Liver (tissue), 9 donors: Measurements from ENCODE around the gene USP2. TPM values are rescaled to one million over a fixed set of nuclear protein-coding genes. Genes with fewer than 3 reads are reported as not detected.

ENCODE experiments used
- DNase-seq: peaks from one replicate; pipeline ENCODE4 v3.0.0-alpha.2; 2017; ENCODE audit warnings: low spot score
- H3K27ac ChIP-seq, 2 donors: one replicate each; pipeline ENCODE4 v1.7.0; 2013; ENCODE audit warnings: inconsistent platforms in 2 of 2, low read length in 2 of 2, control low read depth in 1 of 2, low read depth in 1 of 2, mild to moderate bottlenecking in 1 of 2
- H3K27me3 ChIP-seq, 4 donors: one replicate each; pipeline versions ENCODE4 v1.6.1 to v1.7.0; 2013; ENCODE audit warnings: low read length in 3 of 4, inconsistent platforms in 1 of 4, mild to moderate bottlenecking in 1 of 4, moderate library complexity in 1 of 4; ENCODE audit not compliant: control insufficient read depth in 4 of 4, insufficient read depth in 4 of 4
- H3K36me3 ChIP-seq, 4 donors: one replicate each; pipeline versions ENCODE4 v1.6.1 to v1.7.0; 2013; ENCODE audit warnings: low read length in 3 of 4, mild to moderate bottlenecking in 3 of 4, low read depth in 1 of 4, moderate library complexity in 1 of 4; ENCODE audit not compliant: control insufficient read depth in 4 of 4, insufficient read depth in 3 of 4
- H3K4me1 ChIP-seq, 4 donors: one replicate each; pipeline versions ENCODE4 v1.6.1 to v1.7.0; 2013; ENCODE audit warnings: low read length in 3 of 4, mild to moderate bottlenecking in 3 of 4, moderate library complexity in 1 of 4; ENCODE audit not compliant: control insufficient read depth in 4 of 4, insufficient read depth in 4 of 4
- H3K4me3 ChIP-seq, 3 donors: one replicate each; pipeline versions ENCODE4 v1.6.1 to v1.7.0; 2013; ENCODE audit warnings: low read length in 3 of 3, control low read depth in 1 of 3, low read depth in 1 of 3, mild to moderate bottlenecking in 1 of 3
- H3K9ac ChIP-seq, 2 donors: one replicate each; pipeline ENCODE4 v1.7.0; 2013; ENCODE audit warnings: low read length in 2 of 2, mild to moderate bottlenecking in 2 of 2, moderate library complexity in 2 of 2, control low read depth in 1 of 2, low read depth in 1 of 2
- H3K9me3 ChIP-seq, 4 donors: one replicate each; pipeline versions ENCODE4 v1.6.1 to v1.7.0; 2013; ENCODE audit warnings: low read length in 3 of 4; ENCODE audit not compliant: control insufficient read depth in 4 of 4
- EGR1 ChIP-seq, 2 donors: IDR thresholded peaks; 2 replicates each; pipeline ENCODE4 v1.6.1; 2016 to 2018; ENCODE audit warnings: antibody characterized with exemption in 2 of 2, low read depth in 2 of 2
- FOXA2 ChIP-seq: IDR thresholded peaks from 2 replicates; pipeline ENCODE4 v1.6.1; 2016; ENCODE audit warnings: antibody characterized with exemption
- NR2F2 ChIP-seq: IDR thresholded peaks from 2 replicates; pipeline ENCODE4 v1.6.1; 2016; ENCODE audit warnings: antibody characterized with exemption
- RAD21 ChIP-seq, 2 donors: IDR thresholded peaks; 2 replicates each; pipeline ENCODE4 v1.6.1; 2016; ENCODE audit warnings: antibody characterized with exemption in 2 of 2, mild to moderate bottlenecking in 2 of 2
- REST ChIP-seq: IDR thresholded peaks from 2 replicates; pipeline ENCODE4 v1.6.1; 2016; ENCODE audit warnings: antibody characterized with exemption, mild to moderate bottlenecking
- RXRA ChIP-seq, 2 donors: IDR thresholded peaks; 2 replicates each; pipeline ENCODE4 v1.6.1; 2017 to 2018; ENCODE audit warnings: antibody characterized with exemption in 2 of 2, mild to moderate bottlenecking in 1 of 2
- SP1 ChIP-seq: IDR thresholded peaks from 2 replicates; pipeline ENCODE4 v1.6.1; 2018; ENCODE audit warnings: antibody characterized with exemption, mild to moderate bottlenecking
- TAF1 ChIP-seq: conservative IDR thresholded peaks from 2 replicates; pipeline ENCODE4 v1.6.1; 2016; ENCODE audit warnings: antibody characterized with exemption, mild to moderate bottlenecking
- YY1 ChIP-seq: IDR thresholded peaks from 2 replicates; pipeline ENCODE4 v1.6.1; 2016; ENCODE audit warnings: antibody characterized with exemption, mild to moderate bottlenecking
- WGBS: extraction: QIAGEN DNeasy Blood & Tissue Kit; methylation state at CpG from one replicate; pipeline ENCODE4 v1.1.7; 2013; 5-methylcytosine and 5-hydroxymethylcytosine counted together
- polyA plus RNA-seq, 2 donors: library from polyadenylated mRNA; stranded (reverse) in 1 of 2; unstranded in 1 of 2; fragments of 200-250 nt in 1 of 2; fragments of >200 nt in 1 of 2; fragmentation: Nextera tagmentation in 1 of 2; extraction: Ambion mirVana in 1 of 2; gene quantifications; one replicate each; pipeline versions ENCODE4 v1.2.1 to v1.2.3, GENCODE V29; 2013 to 2015
- total RNA-seq, 2 donors: library from RNA; depleted of rRNA; stranded (reverse); fragments of >200 nt; gene quantifications; one replicate each; pipeline ENCODE4 v1.2.3, GENCODE V29; 2014
- TF ChIP-seq, protein P1 (sequence below): fragments of 150-350 bp; IDR thresholded peaks from 2 replicates; pipeline ENCODE4 v1.5.1; 2017; ENCODE audit warnings: improper control_type of control experiment, low read depth, low read length; ENCODE audit not compliant: missing input control
- donor health status: healthy.
- donor health status: healthy.
- donor health status: healthy.
- donor health status: healthy.
- donor health status: healthy.

USP2 gene
- total and polyA plus RNA-seq, 4 donors: 0.65 to 4.4 (median 2.1) TPM

GRCh38 chr11:119375337-119376196 is 5.9 kb downstream of the USP2 start:
- no peaks in the 10 kb centered on the region for H3K36me3 ChIP-seq
- H3K9me3 ChIP-seq: no peaks in the 10 kb centered on the region
- TF ChIP-seq NR2F2 (peak; percentile 79), TAF1 (no peak), EGR1 (IDR thresholded peaks at IDR 0.05; ENCODE audit: low read depth in 2 of 2) (no peak), RXRA (IDR thresholded peaks at IDR 0.05) (peak; percentile 23 to 38)
- H3K4me3 ChIP-seq: no peak overlapping the region
- no peak for DNase-seq
- no peaks in the 10 kb centered on the region for H3K27me3 ChIP-seq
- peak overlapping the region; percentile 4 to 51 for H3K27ac ChIP-seq
- WGBS: 52% methylated on average over 14 of the region's 14 CpGs
- H3K4me1 ChIP-seq: peaks cover 16 to 47% (median 33%) of the 10 kb centered on the region in 4 donors
- no peak overlapping the region for H3K9ac ChIP-seq

- Histone ChIP-seq H3K36me3 (no peaks in the 10 kb centered on the region), H3K27me3 (no peaks in the 10 kb centered on the region), H3K9me3 (no peaks in the 10 kb centered on the region), H3K4me3 (no peak overlapping the region), H3K4me1 (peaks cover 14 to 53% (median 37%) of the 10 kb centered on the region in 4 donors), H3K27ac (peak overlapping the region; percentile 4 to 16), H3K9ac (no peak overlapping the region)
- 47% methylated on average over 11 of the region's 11 CpGs for WGBS
- no peak for DNase-seq
- TF ChIP-seq REST (no peak), SP1 (no peak)
These were observed 6.7 kb downstream of the USP2 start for GRCh38 chr11:119374632-119375336.

DNA sequence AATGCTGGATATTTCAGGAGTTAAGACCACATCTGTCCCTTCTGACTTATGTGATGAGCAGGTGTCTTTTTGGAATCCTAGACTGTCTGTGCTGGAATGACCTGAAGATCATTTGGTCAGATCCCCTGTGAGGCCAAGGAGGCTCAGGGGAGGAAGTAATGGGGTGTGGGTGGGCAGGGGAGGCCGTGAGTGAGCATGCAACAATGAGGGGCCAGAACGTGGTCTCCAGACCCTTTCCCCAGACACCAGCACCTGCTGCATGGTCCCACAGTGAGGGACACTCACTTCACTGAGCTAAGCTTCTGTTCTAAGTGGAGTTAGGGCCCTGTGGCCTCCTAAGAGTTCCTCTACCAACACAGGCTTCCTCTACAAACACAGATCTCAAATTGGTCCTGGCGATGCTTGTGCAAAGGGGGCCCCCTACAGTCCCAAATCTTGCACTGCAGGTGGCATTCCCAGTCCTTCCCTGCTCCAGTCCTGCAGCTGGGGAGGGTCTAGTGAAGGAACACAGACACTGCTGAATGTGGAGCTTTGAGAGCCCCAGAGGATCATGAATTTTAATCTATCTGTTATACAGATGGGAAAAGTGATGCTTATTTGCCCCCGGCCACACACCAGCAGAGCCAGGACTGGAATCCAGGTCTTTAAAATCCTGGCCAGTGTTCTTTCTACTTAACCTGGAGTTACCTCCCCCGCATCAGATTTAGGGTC is 7.4 kb downstream of the USP2 start:
- no peaks in the 10 kb centered on the region for H3K27me3 ChIP-seq
- peak overlapping the region in 1 of 2 donors; percentile 3 for H3K9ac ChIP-seq
- TF ChIP-seq RAD21 (IDR thresholded peaks at IDR 0.05): peak; percentile 98
- TF ChIP-seq, protein P1, sequence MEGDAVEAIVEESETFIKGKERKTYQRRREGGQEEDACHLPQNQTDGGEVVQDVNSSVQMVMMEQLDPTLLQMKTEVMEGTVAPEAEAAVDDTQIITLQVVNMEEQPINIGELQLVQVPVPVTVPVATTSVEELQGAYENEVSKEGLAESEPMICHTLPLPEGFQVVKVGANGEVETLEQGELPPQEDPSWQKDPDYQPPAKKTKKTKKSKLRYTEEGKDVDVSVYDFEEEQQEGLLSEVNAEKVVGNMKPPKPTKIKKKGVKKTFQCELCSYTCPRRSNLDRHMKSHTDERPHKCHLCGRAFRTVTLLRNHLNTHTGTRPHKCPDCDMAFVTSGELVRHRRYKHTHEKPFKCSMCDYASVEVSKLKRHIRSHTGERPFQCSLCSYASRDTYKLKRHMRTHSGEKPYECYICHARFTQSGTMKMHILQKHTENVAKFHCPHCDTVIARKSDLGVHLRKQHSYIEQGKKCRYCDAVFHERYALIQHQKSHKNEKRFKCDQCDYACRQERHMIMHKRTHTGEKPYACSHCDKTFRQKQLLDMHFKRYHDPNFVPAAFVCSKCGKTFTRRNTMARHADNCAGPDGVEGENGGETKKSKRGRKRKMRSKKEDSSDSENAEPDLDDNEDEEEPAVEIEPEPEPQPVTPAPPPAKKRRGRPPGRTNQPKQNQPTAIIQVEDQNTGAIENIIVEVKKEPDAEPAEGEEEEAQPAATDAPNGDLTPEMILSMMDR: peak; percentile 96
- TF ChIP-seq NR2F2: no peak
- peak; percentile 10 for TF ChIP-seq FOXA2
- TF ChIP-seq EGR1 (IDR thresholded peaks at IDR 0.05; ENCODE audit: low read depth in 2 of 2): no peak
- no peak for TF ChIP-seq YY1
- peaks cover 14 to 60% (median 42%) of the 10 kb centered on the region in 4 donors for H3K4me1 ChIP-seq
- H3K4me3 ChIP-seq: no peak overlapping the region
- no peaks in the 10 kb centered on the region for H3K9me3 ChIP-seq
- H3K36me3 ChIP-seq: no peaks in the 10 kb centered on the region
- DNase-seq: peak; percentile 80
- no peak overlapping the region for H3K27ac ChIP-seq
- WGBS: 53% methylated on average over 5 of the region's 5 CpGs
